WTC11 (cell line): ENCODE data around the gene DSE. TPM values are rescaled to one million over a fixed set of nuclear protein-coding genes. Genes with fewer than 3 reads are reported as not detected.

Experiments
- ATAC-seq: fragments of 200-7000 bp; cut with Tn5 transposase; 2 replicates; pipeline ENCODE4 v1.10.0; 2021; ENCODE audit warnings: mild to moderate bottlenecking, moderate library complexity
- CTCF ChIA-PET: fragments of 300-600 bp; sonication (Branson Sonifier 250); formaldehyde crosslinking; loops from one replicate; lab custom pipeline; 2021; ENCODE audit warnings: antibody characterized with exemption; lab: Charles Lee
- POLR2A ChIA-PET: fragments of 350-600 bp; sonication (Branson Sonifier 250); formaldehyde crosslinking; loops from one replicate; lab custom pipeline; 2021; ENCODE audit warnings: antibody characterized with exemption; lab: Charles Lee
- DNase-seq: peaks from one replicate; pipeline ENCODE4 v3.0.0; 2021; ENCODE audit warnings: low spot score
- H3K27ac Mint-ChIP-seq: 2 replicates; pipeline ENCODE4 v1.8.0; 2021; ENCODE audit warnings: mixed read lengths
- H3K27me3 Mint-ChIP-seq: 2 replicates; pipeline ENCODE4 v1.8.0; 2021; ENCODE audit warnings: low read depth, mild to moderate bottlenecking, moderate library complexity, mixed read lengths
- H3K36me3 Mint-ChIP-seq: 2 replicates; pipeline ENCODE4 v1.8.0; 2021; ENCODE audit warnings: mixed read lengths
- H3K4me1 Mint-ChIP-seq: 2 replicates; pipeline ENCODE4 v1.8.0; 2022; ENCODE audit warnings: mixed read lengths
- H3K4me3 Mint-ChIP-seq: 2 replicates; pipeline ENCODE4 v1.8.0; 2021; ENCODE audit warnings: mild to moderate bottlenecking, moderate library complexity, mixed read lengths
- H3K9me3 Mint-ChIP-seq: 2 replicates; pipeline ENCODE4 v1.8.0; 2021; ENCODE audit warnings: mixed read lengths
- E2F5 ChIP-seq: sonication (generic); formaldehyde crosslinking; IDR thresholded peaks from 2 replicates; pipeline ENCODE4 v1.8.1; 2022; ENCODE audit warnings: mild to moderate bottlenecking, moderate library complexity, missing genetic modification reagents
- FOXP4 ChIP-seq: sonication (generic); formaldehyde crosslinking; IDR thresholded peaks from 2 replicates; pipeline ENCODE4 v1.8.0; 2022; ENCODE audit warnings: mild to moderate bottlenecking, missing genetic modification reagents
- GRHL2 ChIP-seq: fragments of 250-450 bp; sonication (Bioruptor Pico); IDR thresholded peaks from 2 replicates; pipeline ENCODE4 v1.8.0; 2022; ENCODE audit warnings: mild to moderate bottlenecking, moderate library complexity; ENCODE audit not compliant: insufficient replicate concordance, severe bottlenecking
- GTF2I ChIP-seq: fragments of 250-450 bp; sonication (Bioruptor Pico); conservative IDR thresholded peaks from 2 replicates; pipeline ENCODE4 v1.4.0; 2021; ENCODE audit warnings: mild to moderate bottlenecking
- JUN ChIP-seq: sonication (generic); formaldehyde crosslinking; IDR thresholded peaks from 2 replicates; pipeline ENCODE4 v1.8.0; 2023; ENCODE audit warnings: mild to moderate bottlenecking, missing genetic modification reagents
- KAT7 ChIP-seq: sonication (generic); formaldehyde crosslinking; IDR thresholded peaks from 2 replicates; pipeline ENCODE4 v1.8.1; 2023; ENCODE audit warnings: missing genetic modification reagents, mild to moderate bottlenecking, borderline replicate concordance
- MLX ChIP-seq: sonication (generic); formaldehyde crosslinking; IDR thresholded peaks from 2 replicates; pipeline ENCODE4 v1.8.1; 2023; ENCODE audit warnings: mild to moderate bottlenecking, missing genetic modification reagents, moderate library complexity
- NFE2L1 ChIP-seq: sonication (generic); formaldehyde crosslinking; IDR thresholded peaks from 2 replicates; pipeline ENCODE4 v1.8.1; 2023; ENCODE audit warnings: missing genetic modification reagents
- RORB ChIP-seq: fragments of 250-450 bp; sonication (Bioruptor Pico); IDR thresholded peaks from 2 replicates; pipeline ENCODE4 v1.9.0; 2021; ENCODE audit warnings: mild to moderate bottlenecking
- SMAD3 ChIP-seq: sonication (generic); formaldehyde crosslinking; IDR thresholded peaks from 2 replicates; pipeline ENCODE4 v1.8.0; 2022; ENCODE audit warnings: missing genetic modification reagents, mild to moderate bottlenecking, borderline replicate concordance
- SP1 ChIP-seq: sonication (generic); formaldehyde crosslinking; conservative IDR thresholded peaks from 2 replicates; pipeline ENCODE4 v1.8.1; 2022; ENCODE audit warnings: missing genetic modification reagents
- ZBTB21 ChIP-seq: sonication (generic); formaldehyde crosslinking; IDR thresholded peaks from 2 replicates; pipeline ENCODE4 v1.8.1; 2023; ENCODE audit warnings: mild to moderate bottlenecking, missing genetic modification reagents, borderline replicate concordance
- ZNF121 ChIP-seq: sonication (generic); formaldehyde crosslinking; IDR thresholded peaks from 2 replicates; pipeline ENCODE4 v1.8.0; 2023; ENCODE audit warnings: missing genetic modification reagents
- ZNF263 ChIP-seq: sonication (generic); formaldehyde crosslinking; IDR thresholded peaks from 2 replicates; pipeline ENCODE4 v1.8.1; 2022; ENCODE audit warnings: low read depth, mild to moderate bottlenecking, moderate library complexity, missing genetic modification reagents
- total RNA-seq: library from RNA; stranded (reverse); gene quantifications from 3 replicates; pipeline ENCODE4 v1.2.3, GENCODE V29; 2021
- TF ChIP-seq, protein P1 (sequence below): sonication (generic); formaldehyde crosslinking; IDR thresholded peaks from 2 replicates; pipeline ENCODE4 v1.8.1; 2022; ENCODE audit warnings: low read depth, missing genetic modification reagents, borderline replicate concordance
- TF ChIP-seq, protein P2 (sequence below): sonication (generic); formaldehyde crosslinking; IDR thresholded peaks from 2 replicates; pipeline ENCODE4 v1.8.1; 2022; ENCODE audit warnings: mild to moderate bottlenecking, missing genetic modification reagents, moderate library complexity, borderline replicate concordance

Gene DSE
- total RNA-seq, 1 experiment from 2014 or later: 78.3 TPM

- peaks cover 29% of the 10 kb centered on the region for H3K36me3 Mint-ChIP-seq
- no peaks in the 10 kb centered on the region for H3K27me3 Mint-ChIP-seq
- POLR2A ChIA-PET: no interaction called here
- DNase-seq (no peak), ATAC-seq (no peak)
- no peak overlapping the region for H3K4me3 Mint-ChIP-seq
- CTCF ChIA-PET: interaction anchor here (1.1 kb wide), 2 partner anchors 18 to 139 kb away, joined by 3 read pairs; no protein-coding TSS in a partner anchor
- H3K27ac Mint-ChIP-seq: peak overlapping the region; percentile 42; the same call in 1 of the 2 replicates
- peaks cover 57% of the 10 kb centered on the region for H3K4me1 Mint-ChIP-seq
- H3K9me3 Mint-ChIP-seq: no peaks in the 10 kb centered on the region
- no peak for TF ChIP-seq E2F5 (CRISPR knock-in tag)
- no peak for TF ChIP-seq ZNF263
- TF ChIP-seq, protein P1, sequence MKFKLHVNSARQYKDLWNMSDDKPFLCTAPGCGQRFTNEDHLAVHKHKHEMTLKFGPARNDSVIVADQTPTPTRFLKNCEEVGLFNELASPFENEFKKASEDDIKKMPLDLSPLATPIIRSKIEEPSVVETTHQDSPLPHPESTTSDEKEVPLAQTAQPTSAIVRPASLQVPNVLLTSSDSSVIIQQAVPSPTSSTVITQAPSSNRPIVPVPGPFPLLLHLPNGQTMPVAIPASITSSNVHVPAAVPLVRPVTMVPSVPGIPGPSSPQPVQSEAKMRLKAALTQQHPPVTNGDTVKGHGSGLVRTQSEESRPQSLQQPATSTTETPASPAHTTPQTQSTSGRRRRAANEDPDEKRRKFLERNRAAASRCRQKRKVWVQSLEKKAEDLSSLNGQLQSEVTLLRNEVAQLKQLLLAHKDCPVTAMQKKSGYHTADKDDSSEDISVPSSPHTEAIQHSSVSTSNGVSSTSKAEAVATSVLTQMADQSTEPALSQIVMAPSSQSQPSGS (CRISPR knock-in tag): no peak
- no peak for TF ChIP-seq NFE2L1 (CRISPR knock-in tag)
- TF ChIP-seq SMAD3 (CRISPR knock-in tag): no peak
- TF ChIP-seq RORB (CRISPR knock-in tag): no peak
- no peak for TF ChIP-seq GRHL2 (CRISPR knock-in tag)
- TF ChIP-seq FOXP4 (CRISPR knock-in tag): no peak
- no peak for TF ChIP-seq KAT7 (CRISPR knock-in tag)
- no peak for TF ChIP-seq ZBTB21 (CRISPR knock-in tag)
- no peak for TF ChIP-seq SP1 (CRISPR knock-in tag)
- no peak for TF ChIP-seq GTF2I (CRISPR knock-in tag)
- no peak for TF ChIP-seq ZNF121
These were observed 55.8 kb downstream of the DSE start for GRCh38 chr6:116426551-116426950.

- POLR2A ChIA-PET: no interaction called here
- Mint-ChIP-seq H3K27ac (peak overlapping the region; percentile 29), H3K4me1 (peaks cover 51% of the 10 kb centered on the region)
- ATAC-seq: no peak
- TF ChIP-seq E2F5 (CRISPR knock-in tag) (no peak), JUN (CRISPR knock-in tag) (no peak), MLX (CRISPR knock-in tag) (no peak), KAT7 (CRISPR knock-in tag) (no peak)
- TF ChIP-seq, protein P2, sequence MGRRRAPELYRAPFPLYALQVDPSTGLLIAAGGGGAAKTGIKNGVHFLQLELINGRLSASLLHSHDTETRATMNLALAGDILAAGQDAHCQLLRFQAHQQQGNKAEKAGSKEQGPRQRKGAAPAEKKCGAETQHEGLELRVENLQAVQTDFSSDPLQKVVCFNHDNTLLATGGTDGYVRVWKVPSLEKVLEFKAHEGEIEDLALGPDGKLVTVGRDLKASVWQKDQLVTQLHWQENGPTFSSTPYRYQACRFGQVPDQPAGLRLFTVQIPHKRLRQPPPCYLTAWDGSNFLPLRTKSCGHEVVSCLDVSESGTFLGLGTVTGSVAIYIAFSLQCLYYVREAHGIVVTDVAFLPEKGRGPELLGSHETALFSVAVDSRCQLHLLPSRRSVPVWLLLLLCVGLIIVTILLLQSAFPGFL (CRISPR knock-in tag): no peak
- TF ChIP-seq, all 79 proteins: peak for 0
- no peaks in the 10 kb centered on the region for H3K27me3 Mint-ChIP-seq
- H3K9me3 Mint-ChIP-seq: no peaks in the 10 kb centered on the region
- DNase-seq: no peak
- no peak overlapping the region for H3K4me3 Mint-ChIP-seq
- CTCF ChIA-PET: no interaction called here
- peaks cover 29% of the 10 kb centered on the region for H3K36me3 Mint-ChIP-seq
These were observed 58.4 kb downstream of the DSE start for GRCh38 chr6:116429111-116429510.
